ENCODE measurements around the gene ERC2. TPM values are rescaled to one million over a fixed set of nuclear protein-coding genes. Genes with fewer than 3 reads are reported as not detected.

The ERC2 gene
- polyA plus RNA-seq, 2 of the 4 experiments (the other 2 are of a cell fraction), result 0.16 TPM; not detected in 1

DNA sequence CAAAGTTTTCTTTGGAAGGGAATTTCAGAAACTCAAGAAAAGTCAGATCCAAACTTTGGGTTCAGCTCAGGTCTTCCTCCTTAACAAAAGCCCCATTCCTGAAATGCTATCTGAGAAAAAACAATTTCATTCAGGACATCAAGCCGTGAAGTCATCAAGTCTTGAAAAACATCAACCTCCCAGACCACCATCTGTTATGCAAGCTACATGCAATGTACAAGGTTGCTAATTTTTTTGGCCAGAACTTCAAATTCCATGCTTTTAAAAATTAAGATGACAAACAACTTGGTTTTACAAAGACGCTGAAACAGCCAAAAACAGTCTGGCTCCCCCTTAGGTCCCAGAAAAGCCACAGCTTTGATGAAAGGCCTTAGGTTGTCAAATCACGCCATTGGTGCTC is 927.3 kb downstream of the ERC2 start:
- ATAC-seq, result no peak
- no peak overlapping the region for H3K4me3 ChIP-seq
- TF ChIP-seq TFCP2L1 (CRISPR knock-in tag; IDR thresholded peaks at IDR 0.05) (no peak), KDM1A (IDR thresholded peaks at IDR 0.05; ENCODE audit: low read depth) (no peak), KDM5A (IDR thresholded peaks at IDR 0.05) (no peak), CBX2 (IDR thresholded peaks at IDR 0.05; ENCODE audit: borderline replicate concordance, low read depth) (no peak), MAZ (IDR thresholded peaks at IDR 0.05; ENCODE audit: borderline replicate concordance, low read depth, low read length) (no peak), ZSCAN20 (CRISPR knock-in tag; IDR thresholded peaks at IDR 0.05) (no peak), MAFK (IDR thresholded peaks at IDR 0.05; ENCODE audit: partially characterized antibody) (no peak), TP53 (CRISPR knock-in tag; IDR thresholded peaks at IDR 0.05) (no peak), GATA3 (IDR thresholded peaks at IDR 0.05; ENCODE audit: borderline replicate concordance) (no peak), RARB (CRISPR knock-in tag; IDR thresholded peaks at IDR 0.05) (no peak)
- TF ChIP-seq, protein P1, sequence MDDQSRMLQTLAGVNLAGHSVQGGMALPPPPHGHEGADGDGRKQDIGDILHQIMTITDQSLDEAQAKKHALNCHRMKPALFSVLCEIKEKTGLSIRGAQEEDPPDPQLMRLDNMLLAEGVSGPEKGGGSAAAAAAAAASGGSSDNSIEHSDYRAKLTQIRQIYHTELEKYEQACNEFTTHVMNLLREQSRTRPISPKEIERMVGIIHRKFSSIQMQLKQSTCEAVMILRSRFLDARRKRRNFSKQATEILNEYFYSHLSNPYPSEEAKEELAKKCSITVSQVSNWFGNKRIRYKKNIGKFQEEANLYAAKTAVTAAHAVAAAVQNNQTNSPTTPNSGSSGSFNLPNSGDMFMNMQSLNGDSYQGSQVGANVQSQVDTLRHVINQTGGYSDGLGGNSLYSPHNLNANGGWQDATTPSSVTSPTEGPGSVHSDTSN (IDR thresholded peaks at IDR 0.05), result no peak
- TF ChIP-seq, protein P2, sequence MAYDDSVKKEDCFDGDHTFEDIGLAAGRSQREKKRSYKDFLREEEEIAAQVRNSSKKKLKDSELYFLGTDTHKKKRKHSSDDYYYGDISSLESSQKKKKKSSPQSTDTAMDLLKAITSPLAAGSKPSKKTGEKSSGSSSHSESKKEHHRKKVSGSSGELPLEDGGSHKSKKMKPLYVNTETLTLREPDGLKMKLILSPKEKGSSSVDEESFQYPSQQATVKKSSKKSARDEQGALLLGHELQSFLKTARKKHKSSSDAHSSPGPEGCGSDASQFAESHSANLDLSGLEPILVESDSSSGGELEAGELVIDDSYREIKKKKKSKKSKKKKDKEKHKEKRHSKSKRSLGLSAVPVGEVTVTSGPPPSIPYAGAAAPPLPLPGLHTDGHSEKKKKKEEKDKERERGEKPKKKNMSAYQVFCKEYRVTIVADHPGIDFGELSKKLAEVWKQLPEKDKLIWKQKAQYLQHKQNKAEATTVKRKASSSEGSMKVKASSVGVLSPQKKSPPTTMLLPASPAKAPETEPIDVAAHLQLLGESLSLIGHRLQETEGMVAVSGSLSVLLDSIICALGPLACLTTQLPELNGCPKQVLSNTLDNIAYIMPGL (CRISPR knock-in tag; IDR thresholded peaks at IDR 0.05; ENCODE audit: borderline replicate concordance), result no peak
- H3K27ac ChIP-seq, result no peak overlapping the region
- CTCF ChIA-PET, result no interaction called here
- no peak overlapping the region for H3K4me2 ChIP-seq
- POLR2A ChIA-PET, result no interaction called here
- DNase-seq (ENCODE audit: low read depth in 1 of 2, low spot score in 1 of 2), result no peak
- H3K9me3 ChIP-seq, result no peaks in the 10 kb centered on the region
- H3K4me1 ChIP-seq, result no peaks in the 10 kb centered on the region
- WGBS (ENCODE audit: missing lambda C conversion rate), result 21% methylated on average over 3 of the region's 3 CpGs
- FAIRE-seq, result no peak

DNA sequence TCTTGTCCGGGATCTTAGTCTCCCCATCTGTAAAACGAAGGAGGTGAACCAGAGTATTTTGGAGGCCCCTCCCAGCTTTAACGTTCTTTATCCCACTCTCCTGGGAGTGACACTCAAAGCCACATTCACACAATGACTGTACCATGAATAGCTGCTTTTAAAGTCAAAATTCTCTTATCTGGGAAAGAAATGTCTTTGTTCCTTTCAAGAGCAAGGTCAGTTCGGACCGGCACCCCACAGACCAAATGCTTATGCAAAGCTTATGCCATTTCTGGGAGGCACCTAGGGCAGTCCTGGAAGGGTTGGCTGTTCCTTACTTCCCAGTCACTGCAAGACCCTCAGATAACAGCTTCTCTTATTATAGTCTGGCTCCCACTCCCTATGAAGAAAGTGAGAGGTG is 927.7 kb downstream of the ERC2 start:
- 25% methylated on average over 5 of the region's 5 CpGs for WGBS (ENCODE audit: missing lambda C conversion rate)
- no peak overlapping the region for H3K4me2 ChIP-seq
- no peak for TF ChIP-seq KDM5A (IDR thresholded peaks at IDR 0.05)
- no peak for TF ChIP-seq BHLHE40 (IDR thresholded peaks at IDR 0.05; ENCODE audit: low read depth, low read length)
- no peak for TF ChIP-seq JUNB (IDR thresholded peaks at IDR 0.05)
- no peak for TF ChIP-seq GATA3 (IDR thresholded peaks at IDR 0.05; ENCODE audit: borderline replicate concordance)
- TF ChIP-seq FOSL2 (IDR thresholded peaks at IDR 0.05), result no peak
- no peak for TF ChIP-seq FOSL2 (CRISPR knock-in tag; IDR thresholded peaks at IDR 0.05)
- TF ChIP-seq TFCP2L1 (CRISPR knock-in tag; IDR thresholded peaks at IDR 0.05), result no peak
- TF ChIP-seq, protein P3, sequence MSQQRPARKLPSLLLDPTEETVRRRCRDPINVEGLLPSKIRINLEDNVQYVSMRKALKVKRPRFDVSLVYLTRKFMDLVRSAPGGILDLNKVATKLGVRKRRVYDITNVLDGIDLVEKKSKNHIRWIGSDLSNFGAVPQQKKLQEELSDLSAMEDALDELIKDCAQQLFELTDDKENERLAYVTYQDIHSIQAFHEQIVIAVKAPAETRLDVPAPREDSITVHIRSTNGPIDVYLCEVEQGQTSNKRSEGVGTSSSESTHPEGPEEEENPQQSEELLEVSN (IDR thresholded peaks at IDR 0.05; ENCODE audit: borderline replicate concordance, low read depth), result no peak
- no peak for TF ChIP-seq POLR2A (IDR thresholded peaks at IDR 0.05; ENCODE audit: low read length)
- no peak for TF ChIP-seq NFE2L2 (conservative IDR thresholded peaks at IDR 0.05; ENCODE audit: low read length)
- TF ChIP-seq ZSCAN20 (CRISPR knock-in tag; IDR thresholded peaks at IDR 0.05), result no peak
- TF ChIP-seq EHMT2 (IDR thresholded peaks at IDR 0.05; ENCODE audit: low read depth), result no peak
- no peak for TF ChIP-seq ZFP36 (IDR thresholded peaks at IDR 0.05; ENCODE audit: borderline replicate concordance, partially characterized antibody)
- TF ChIP-seq, protein P2 (CRISPR knock-in tag; IDR thresholded peaks at IDR 0.05; ENCODE audit: borderline replicate concordance), result no peak
- TF ChIP-seq, protein P4, sequence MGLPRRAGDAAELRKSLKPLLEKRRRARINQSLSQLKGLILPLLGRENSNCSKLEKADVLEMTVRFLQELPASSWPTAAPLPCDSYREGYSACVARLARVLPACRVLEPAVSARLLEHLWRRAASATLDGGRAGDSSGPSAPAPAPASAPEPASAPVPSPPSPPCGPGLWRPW (IDR thresholded peaks at IDR 0.05), result no peak
- no peak for TF ChIP-seq CBX8 (IDR thresholded peaks at IDR 0.05)
- TF ChIP-seq SREBF2 (IDR thresholded peaks at IDR 0.05), result no peak
- TF ChIP-seq HDAC2 (IDR thresholded peaks at IDR 0.05), result no peak
- no peak for TF ChIP-seq CBX2 (IDR thresholded peaks at IDR 0.05; ENCODE audit: borderline replicate concordance, low read depth)
- no peak for TF ChIP-seq KDM1A (IDR thresholded peaks at IDR 0.05; ENCODE audit: low read depth)
- H3K9me3 ChIP-seq, result no peaks in the 10 kb centered on the region
- no peaks in the 10 kb centered on the region for H3K4me1 ChIP-seq
- no peak for DNase-seq (ENCODE audit: low read depth in 1 of 2, low spot score in 1 of 2)
- no peak overlapping the region for H3K4me3 ChIP-seq
- CTCF ChIA-PET, result no interaction called here
- no peak for ATAC-seq
- no peak overlapping the region for H3K27ac ChIP-seq
- no peak for FAIRE-seq
- POLR2A ChIA-PET, result no interaction called here
